Heart left ventricle (tissue), 16 donors: Measurements from ENCODE around the gene KIF13A. TPM values are rescaled to one million over a fixed set of nuclear protein-coding genes. Genes with fewer than 3 reads are reported as not detected.
A peak's percentile ranks its signal among the peaks of the same experiment; 100 is the strongest.

Experiments used
- ATAC-seq, 4 donors: fragments of 200-7000 bp; cut with Tn5 transposase; one replicate each; pipeline ENCODE4 v1.9.1; 2020 to 2022; ENCODE audit warnings: moderate library complexity in 4 of 4, mild to moderate bottlenecking in 3 of 4, moderate number of reproducible peaks in 1 of 4
- DNase-seq, 5 donors: peaks; one replicate each; pipeline ENCODE4 v3.0.0-alpha.2; 2020
- H3K27ac ChIP-seq, 12 donors: fragments of 200-600 bp; sonication (generic) in 4 of 12; one replicate each; pipeline versions ENCODE4 v1.5.0 to v1.8.0; 2016 to 2022; ENCODE audit warnings: mild to moderate bottlenecking in 2 of 12
- H3K27me3 ChIP-seq, 9 donors: fragments of 200-600 bp; sonication (generic) in 2 of 9; one replicate each; pipeline versions ENCODE4 v1.5.1 to v1.8.0; 2016 to 2022; ENCODE audit warnings: mild to moderate bottlenecking in 3 of 9
- H3K36me3 ChIP-seq, 9 donors: fragments of 200-600 bp; sonication (generic) in 2 of 9; one replicate each; pipeline versions ENCODE4 v1.5.0 to v1.8.0; 2018 to 2022; ENCODE audit warnings: mild to moderate bottlenecking in 2 of 9
- H3K4me1 ChIP-seq, 12 donors: fragments of 200-600 bp; sonication (generic) in 4 of 12; one replicate each; pipeline versions ENCODE4 v1.5.0 to v1.8.0; 2016 to 2022; ENCODE audit warnings: mild to moderate bottlenecking in 3 of 12
- H3K4me3 ChIP-seq, 12 donors: fragments of 200-600 bp; sonication (generic) in 4 of 12; one replicate each; pipeline versions ENCODE4 v1.5.0 to v1.8.0; 2017 to 2022; ENCODE audit warnings: mild to moderate bottlenecking in 9 of 12, moderate library complexity in 4 of 12
- H3K9me3 ChIP-seq, 12 donors: fragments of 200-600 bp; sonication (generic) in 4 of 12; one replicate each; pipeline versions ENCODE4 v1.5.0 to v1.8.0; 2016 to 2022; ENCODE audit warnings: mild to moderate bottlenecking in 1 of 12
- POLR2A ChIP-seq, 2 donors: fragments of 450-650 bp; IDR thresholded peaks; one replicate each; pipeline ENCODE4 v1.6.1; 2017; ENCODE audit warnings: antibody characterized with exemption in 2 of 2, mild to moderate bottlenecking in 2 of 2, moderate library complexity in 2 of 2
- WGBS, 4 donors: extraction: QIAGEN DNeasy Blood & Tissue Kit in 2 of 4; methylation state at CpG; one replicate each; pipeline versions ENCODE4 v1.1.5 to v1.1.7; 2013 to 2018; 5-methylcytosine and 5-hydroxymethylcytosine counted together
- intact Hi-C, 10 donors: fragments of 100-400 bp; cut with DNase I; formaldehyde crosslinking; loops; one replicate each; pipeline versions ENCODE4 v1.11.1 to v1.14.2; 2022
- polyA plus RNA-seq, 2 donors: library from polyadenylated mRNA; stranded (reverse); fragments of 200-250 nt; gene quantifications; one replicate each; pipeline ENCODE4 v1.2.3, GENCODE V29; 2013
- total RNA-seq, 9 donors: library from RNA; depleted of rRNA in 2 of 9; stranded (reverse); fragments of >200 nt in 2 of 9; fragmentation: NEBNext Ultra II Directional in 3 of 9; extraction: Animal tissue kit (Norgen Biotek cat#: 25700) in 3 of 9; gene quantifications; one replicate each; pipeline versions ENCODE4 v1.1.0 to v1.2.4, GENCODE V29; 2016 to 2023
- TF ChIP-seq, protein P1 (sequence below), 12 donors: fragments of 200-600 bp; sonication (generic) in 4 of 12; IDR thresholded peaks; one replicate each; pipeline versions ENCODE4 v1.5.0 to v1.8.0; 2018 to 2022; ENCODE audit warnings: antibody characterized with exemption in 12 of 12, mild to moderate bottlenecking in 5 of 12
- donor health status: ischemic (EF 13 %, LVEDD 7.1; RV severe dilation, severe dysfunction).
- donor health status: healthy with polysubstance abuse.
- donor health status: DM: no; HTN: yes; CAD: no.
- donor health status: DM: no; HTN: no; CAD: no.
- donor health status: ischemic (EF 25% LVEDD 6.9; RV normal size, moderate dysfunction).
- donor health status: ischemic (EF 25% LVEDD 5.7; RV mildly dilated, moderate dysfunction).
- donor health status: healthy.
- donor health status: DM: yes; HTN: yes; CAD: no.
- donor health status: ischemic (EF 35%, LVEDD 5.7; RV mildly dilated, moderate dysfunction).
- donor health status: nonischemic (EF 11% LVEDD 7.7; RV severe dilation, severe dysfunction).
- donor health status: DM: yes; HTN: yes; CAD: no.
- donor health status: PGD.
- donor health status: ischemic (EF 29% LVEDD 5.4; RV normal size, mild dysfunction).
- donor health status: nonischemic (EF 23%, LVEDD 6.1; RV moderate dilation, normal function).

The KIF13A gene
- total and polyA plus RNA-seq, 11 donors: 17.1 to 148 (median 72.2) TPM

DNA sequence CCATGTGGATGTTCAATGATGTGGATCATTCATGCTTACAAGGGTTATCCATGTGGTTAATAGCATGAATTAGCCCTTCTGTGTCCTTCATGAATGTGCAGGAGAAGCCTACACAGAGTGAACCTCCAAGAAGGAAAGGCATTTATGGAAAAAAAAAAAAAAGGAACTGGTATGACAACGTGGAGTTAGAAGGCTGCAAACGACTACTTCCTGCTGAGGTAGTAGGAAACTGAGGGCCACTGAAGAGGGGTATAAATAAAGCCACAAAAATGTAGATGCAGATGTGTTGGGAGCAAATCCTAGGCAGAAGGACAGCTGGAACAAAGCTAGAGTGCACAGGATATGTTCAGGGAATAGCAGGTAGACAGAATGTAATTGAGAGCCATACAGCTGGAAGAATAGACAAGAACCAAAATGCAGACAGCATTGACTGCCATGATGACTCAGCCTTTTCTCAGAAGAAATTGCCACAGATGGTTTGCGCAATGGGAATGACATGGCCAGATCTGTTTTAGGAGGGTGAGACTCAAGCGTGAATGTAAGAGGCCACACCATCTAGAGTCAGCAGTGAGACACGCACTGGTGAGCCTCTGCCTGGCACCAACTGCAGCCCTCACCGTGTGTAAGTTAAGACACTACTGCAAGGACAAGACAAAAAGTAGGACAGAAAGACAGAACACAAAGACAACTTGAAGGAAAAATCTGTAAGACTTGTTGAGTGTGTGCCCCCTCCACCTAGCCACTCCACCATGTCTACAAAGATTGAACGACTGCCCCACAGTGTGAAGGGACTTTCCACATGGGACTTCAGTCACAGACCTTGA lies 79.8 kb downstream of the KIF13A start:
- DNase-seq (peak in 4 of 5 donors; percentile 39 to 76 (median 53)), ATAC-seq (peak in 3 of 4 donors; percentile 76 to 96 (median 89))
- Histone ChIP-seq H3K27me3 (no peaks in the 10 kb centered on the region), H3K4me3 (no peak overlapping the region), H3K4me1 (peaks cover 2 to 87% (median 46%) of the 10 kb centered on the region in 12 donors), H3K9me3 (no peaks in the 10 kb centered on the region), H3K36me3 (no peaks in the 10 kb centered on the region), H3K27ac (peak overlapping the region in 9 of 12 donors; percentile 7 to 82 (median 35))
- WGBS, 4 donors: 49 to 63% (median 55%) methylated on average over 7 of the region's 7 CpGs
- TF ChIP-seq, protein P1, sequence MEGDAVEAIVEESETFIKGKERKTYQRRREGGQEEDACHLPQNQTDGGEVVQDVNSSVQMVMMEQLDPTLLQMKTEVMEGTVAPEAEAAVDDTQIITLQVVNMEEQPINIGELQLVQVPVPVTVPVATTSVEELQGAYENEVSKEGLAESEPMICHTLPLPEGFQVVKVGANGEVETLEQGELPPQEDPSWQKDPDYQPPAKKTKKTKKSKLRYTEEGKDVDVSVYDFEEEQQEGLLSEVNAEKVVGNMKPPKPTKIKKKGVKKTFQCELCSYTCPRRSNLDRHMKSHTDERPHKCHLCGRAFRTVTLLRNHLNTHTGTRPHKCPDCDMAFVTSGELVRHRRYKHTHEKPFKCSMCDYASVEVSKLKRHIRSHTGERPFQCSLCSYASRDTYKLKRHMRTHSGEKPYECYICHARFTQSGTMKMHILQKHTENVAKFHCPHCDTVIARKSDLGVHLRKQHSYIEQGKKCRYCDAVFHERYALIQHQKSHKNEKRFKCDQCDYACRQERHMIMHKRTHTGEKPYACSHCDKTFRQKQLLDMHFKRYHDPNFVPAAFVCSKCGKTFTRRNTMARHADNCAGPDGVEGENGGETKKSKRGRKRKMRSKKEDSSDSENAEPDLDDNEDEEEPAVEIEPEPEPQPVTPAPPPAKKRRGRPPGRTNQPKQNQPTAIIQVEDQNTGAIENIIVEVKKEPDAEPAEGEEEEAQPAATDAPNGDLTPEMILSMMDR (IDR thresholded peaks at IDR 0.05): no peak
- TF ChIP-seq POLR2A (IDR thresholded peaks at IDR 0.05): no peak
- intact Hi-C loops: loop anchor here in 2 of 10 donors (5.0 to 10.0 kb wide), 2 partner anchors 35 to 217 kb away; partner anchors contain the start of gene NHLRC1 (in 1 of the 2)

DNA sequence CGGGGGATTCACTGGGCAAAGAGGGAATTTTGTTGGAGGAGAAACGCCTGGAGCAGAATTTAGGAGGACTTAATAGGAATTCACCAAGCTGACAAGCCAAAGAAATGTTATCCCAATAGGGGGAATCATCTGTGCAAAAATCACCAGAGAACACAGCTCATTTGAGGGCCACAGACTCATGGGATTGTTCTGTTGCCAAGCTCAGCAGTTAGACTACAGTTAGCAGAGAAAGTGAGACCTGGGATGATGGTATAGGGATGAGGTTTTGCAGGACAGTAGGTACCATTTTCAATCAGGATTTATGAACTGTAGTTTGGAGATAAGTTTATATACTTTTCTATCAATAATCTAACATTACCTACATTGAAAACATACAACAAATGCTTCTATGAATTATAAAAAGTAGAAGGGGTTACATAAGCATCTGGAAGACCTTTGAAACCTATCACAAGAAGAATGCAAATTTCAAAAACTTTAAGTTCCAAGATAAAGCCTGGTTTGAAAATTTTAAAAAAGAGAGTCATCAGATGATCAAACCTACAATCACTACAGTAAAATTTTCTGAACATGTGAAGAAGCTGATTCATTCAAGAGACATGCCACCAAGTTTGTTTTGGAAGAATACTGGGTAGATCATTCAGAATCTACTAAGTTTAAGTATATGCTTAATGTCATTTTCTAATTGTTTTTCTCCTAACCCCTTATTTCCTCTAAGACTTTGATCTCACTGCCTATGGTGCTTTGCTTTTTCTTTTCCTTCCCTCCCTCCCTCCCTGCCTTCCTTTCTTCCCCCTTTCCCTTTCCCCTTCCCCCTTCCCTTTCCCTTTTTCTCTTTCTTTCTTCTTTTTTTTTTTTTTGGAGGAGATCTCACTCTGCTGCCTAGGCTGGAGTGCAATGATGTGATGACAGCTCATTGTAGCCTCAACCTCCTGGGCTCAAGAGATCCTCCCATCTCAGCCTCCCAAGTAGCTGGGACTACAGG lies 81.5 kb downstream of the KIF13A start:
- Histone ChIP-seq H3K27me3 (no peaks in the 10 kb centered on the region), H3K36me3 (no peaks in the 10 kb centered on the region), H3K27ac (peak overlapping the region in 1 of 12 donors; percentile 5), H3K9me3 (no peaks in the 10 kb centered on the region), H3K4me1 (peaks cover 2 to 82% (median 52%) of the 10 kb centered on the region in 12 donors), H3K4me3 (no peak overlapping the region)
- 91 to 97% (median 95%) methylated on average over 2 of the region's 2 CpGs for whole genome bisulfite sequencing, 4 donors
- ATAC-seq: no peak
- intact Hi-C loops: loop anchor here in 2 of 10 donors (5.0 to 10.0 kb wide), 2 partner anchors 34 to 219 kb away; partner anchors contain the start of gene NHLRC1 (in 1 of the 2)
- DNase-seq: no peak
- TF ChIP-seq, protein P1 (IDR thresholded peaks at IDR 0.05): no peak

DNA sequence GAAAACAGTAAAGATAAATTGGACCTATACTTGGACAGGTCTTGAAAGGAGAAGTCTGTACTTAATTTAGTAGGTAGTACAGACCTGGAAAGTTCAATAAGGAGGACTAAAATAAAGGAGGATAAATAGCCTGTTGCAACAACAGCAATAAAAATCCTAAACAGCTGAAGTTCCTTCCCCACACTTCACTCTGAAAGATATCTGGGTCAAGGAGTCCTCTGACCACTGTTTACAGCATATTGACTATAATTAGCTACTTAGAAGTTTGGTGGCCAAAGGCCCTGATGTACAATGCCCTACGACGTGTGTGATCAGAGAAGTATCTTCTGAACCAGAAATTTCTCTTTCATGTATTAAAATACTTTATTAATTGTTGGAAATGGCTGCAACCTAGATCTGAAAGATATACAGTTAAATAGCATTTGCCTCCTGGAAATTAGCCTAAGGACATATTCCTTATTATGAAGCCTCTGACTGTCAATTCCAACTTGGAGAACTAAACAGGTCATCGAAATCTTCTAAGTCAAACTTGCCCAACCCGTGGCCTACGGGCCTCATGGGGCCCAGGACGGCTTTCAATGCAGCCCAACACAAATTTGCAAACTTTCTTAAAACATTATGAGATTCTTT lies 82.8 kb downstream of the KIF13A start:
- no peak for DNase-seq
- peak overlapping the region in 3 of 12 donors; percentile 5 to 33 (median 33) for H3K27ac ChIP-seq
- H3K4me3 ChIP-seq: no peak overlapping the region
- no peaks in the 10 kb centered on the region for H3K27me3 ChIP-seq
- peaks cover 2 to 69% (median 45%) of the 10 kb centered on the region in 12 donors for H3K4me1 ChIP-seq
- TF ChIP-seq POLR2A (IDR thresholded peaks at IDR 0.05): no peak
- TF ChIP-seq, protein P1 (IDR thresholded peaks at IDR 0.05): no peak
- no peaks in the 10 kb centered on the region for H3K9me3 ChIP-seq
- intact Hi-C loops: loop anchor here in 2 of 10 donors (5.0 to 10.0 kb wide), 2 partner anchors 32 to 220 kb away; partner anchors contain the start of gene NHLRC1 (in 1 of the 2)
- H3K36me3 ChIP-seq: no peaks in the 10 kb centered on the region
- WGBS, 4 donors: 67 to 74% (median 72%) methylated on average over 6 of the region's 6 CpGs
- ATAC-seq: peak in 2 of 4 donors; percentile 28 to 29
